NCI-H146 treated with DMSO at 0.1 percent for 48 hours (cell line): Measurements from ENCODE around the gene UBXN11.

ENCODE experiments used
- DNase-seq: peaks from one replicate; lab custom pipeline; 2025; ENCODE audit not compliant: unreplicated experiment; lab: John Stamatoyannopoulos, UW

UBXN11 gene

GRCh38 chr1:26274801-26275425 is 31.5 kb downstream of the UBXN11 start:
- DNase-seq: no peak

- DNase-seq: no peak
Measured at GRCh38 chr1:26269198-26269550, 37.3 kb downstream of the UBXN11 start.

GRCh38 chr1:26268290-26269197 is 37.9 kb downstream of the UBXN11 start:
- DNase-seq: no peak

- no peak for DNase-seq
Measured at GRCh38 chr1:26265405-26265804, 41.0 kb downstream of the UBXN11 start.

GRCh38 chr1:26263212-26263611 is 43.2 kb downstream of the UBXN11 start:
- no peak for DNase-seq

- DNase-seq: no peak
Measured at GRCh38 chr1:26259578-26259977, 46.9 kb downstream of the UBXN11 start.

- no peak for DNase-seq
Measured at GRCh38 chr1:26259005-26259404, 47.4 kb downstream of the UBXN11 start.

- no peak for DNase-seq
Measured at GRCh38 chr1:26257222-26257621, 49.2 kb downstream of the UBXN11 start.

- DNase-seq: no peak
Measured at GRCh38 chr1:26254404-26254803, 52.0 kb downstream of the UBXN11 start.

- DNase-seq: no peak
Measured at GRCh38 chr1:26252718-26253117, 53.7 kb downstream of the UBXN11 start.

- no peak for DNase-seq
Measured at GRCh38 chr1:26239936-26240335, 66.5 kb downstream of the UBXN11 start.

- no peak for DNase-seq
Measured at GRCh38 chr1:26237230-26237966, 69.0 kb downstream of the UBXN11 start.

GRCh38 chr1:26234644-26235370 is 71.6 kb downstream of the UBXN11 start:
- DNase-seq: no peak

GRCh38 chr1:26233903-26234643 is 72.4 kb downstream of the UBXN11 start, which contains the start of gene CEP85:
TSS of gene CEP85 (plus strand) at chr1:26234200. CDS start at chr1:26239784, 5,584 bp downstream.
- DNase-seq: peak; percentile 86
